Stimulated activated CD8-positive, alpha-beta memory T cell treated with anti-CD3 and anti-CD28 coated beads, Interleukin-12 subunit alpha, Interleukin-12 subunit beta, amount 100 ng/mL, for 4 hours (primary cell): Measurements from ENCODE around the gene CD9.

ENCODE experiments used
- DNase-seq: peaks from one replicate; pipeline ENCODE4 v3.0.0-alpha.2; 2020; ENCODE audit warnings: low read depth

CD9 gene

DNA sequence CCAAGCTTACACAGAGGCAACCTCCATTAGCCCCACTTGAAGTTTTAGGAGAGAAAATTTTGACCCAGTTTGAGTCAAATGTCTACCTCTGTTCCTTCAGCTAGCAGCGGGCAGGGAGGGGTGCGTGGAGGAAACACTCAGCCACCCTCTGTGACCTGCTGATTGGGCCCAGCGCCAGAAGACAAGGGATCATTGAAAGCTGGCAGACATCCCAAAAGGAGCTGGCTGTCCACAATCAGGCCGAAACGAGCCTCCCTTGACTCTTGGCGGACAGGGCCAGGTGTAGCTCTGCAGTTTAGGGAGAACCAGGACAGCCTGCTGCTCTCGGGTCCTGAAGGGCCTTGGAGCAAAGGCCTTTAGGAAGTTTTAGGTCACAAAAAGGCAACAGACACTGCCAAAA is 41.3 kb downstream of the CD9 start:
- DNase-seq, result no peak

GRCh38 chr12:6249580-6249979 is 49.4 kb downstream of the CD9 start:
- DNase-seq, result no peak

DNA sequence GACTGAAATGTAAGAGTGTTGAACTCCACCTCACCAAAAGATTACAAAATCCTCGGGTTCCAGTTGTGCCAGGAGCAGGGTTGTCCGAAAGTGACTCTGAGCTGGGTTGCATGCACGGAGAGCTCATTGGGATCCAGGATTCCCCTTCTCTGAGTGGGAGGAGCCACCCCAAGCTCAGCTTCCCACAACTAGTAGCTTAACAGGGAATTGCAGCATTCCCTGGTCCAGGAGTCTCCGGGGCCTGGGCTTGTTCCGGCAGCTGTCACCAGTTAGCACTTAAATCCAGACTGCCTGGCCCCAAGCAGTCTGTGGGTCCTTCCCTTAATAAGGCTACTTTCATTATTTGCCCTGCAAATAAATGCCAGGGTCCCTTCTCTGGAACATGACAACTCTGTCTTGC is 50.1 kb downstream of the CD9 start:
- DNase-seq, result no peak

DNA sequence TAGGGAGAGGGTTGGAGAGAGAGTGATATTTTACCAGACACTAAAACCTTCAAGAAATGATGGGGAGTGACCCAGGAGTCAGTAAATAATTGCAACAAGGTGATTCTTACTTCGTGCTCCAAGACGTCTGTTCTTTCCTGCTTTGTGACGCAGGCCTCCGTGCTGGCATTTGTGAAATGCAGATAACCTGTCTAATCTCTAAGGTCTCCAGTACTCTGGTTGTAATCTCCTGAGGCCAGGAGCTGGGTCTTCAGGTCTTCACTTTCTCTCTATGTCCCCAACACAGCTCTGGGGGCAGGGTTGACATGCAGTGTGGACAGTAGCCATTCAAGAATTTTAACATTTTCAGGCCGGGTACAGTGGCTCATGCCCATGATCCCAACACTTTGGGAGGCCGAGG is 53.1 kb downstream of the CD9 start:
- DNase-seq, result no peak

GRCh38 chr12:6254491-6254890 is 54.3 kb downstream of the CD9 start:
- DNase-seq, result no peak

GRCh38 chr12:6257007-6257406 is 56.8 kb downstream of the CD9 start:
- no peak for DNase-seq

GRCh38 chr12:6262211-6262610 is 62.0 kb downstream of the CD9 start:
- no peak for DNase-seq

GRCh38 chr12:6262623-6263022 is 62.4 kb downstream of the CD9 start:
- DNase-seq, result no peak

DNA sequence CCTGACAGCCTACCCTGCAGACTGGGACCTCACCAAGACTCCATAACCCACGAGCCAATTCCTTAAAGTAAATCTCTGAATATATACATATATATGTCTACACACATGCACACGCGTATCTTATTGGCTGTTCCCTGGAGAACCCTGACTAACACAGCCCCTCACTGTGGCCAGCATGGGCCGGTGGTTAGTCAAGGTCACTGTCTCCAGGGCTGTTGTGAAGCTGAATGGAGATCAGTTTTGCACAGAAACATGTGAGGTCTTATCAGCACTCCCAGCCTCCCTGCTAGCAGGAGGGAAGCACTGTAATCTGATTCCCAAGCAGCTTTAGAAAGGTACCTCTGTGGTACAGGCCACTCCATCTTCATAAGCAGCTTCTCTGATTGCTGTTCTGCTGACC is 63.7 kb downstream of the CD9 start:
- no peak for DNase-seq

GRCh38 chr12:6264402-6265037 is 64.3 kb downstream of the CD9 start:
- DNase-seq, result no peak

DNA sequence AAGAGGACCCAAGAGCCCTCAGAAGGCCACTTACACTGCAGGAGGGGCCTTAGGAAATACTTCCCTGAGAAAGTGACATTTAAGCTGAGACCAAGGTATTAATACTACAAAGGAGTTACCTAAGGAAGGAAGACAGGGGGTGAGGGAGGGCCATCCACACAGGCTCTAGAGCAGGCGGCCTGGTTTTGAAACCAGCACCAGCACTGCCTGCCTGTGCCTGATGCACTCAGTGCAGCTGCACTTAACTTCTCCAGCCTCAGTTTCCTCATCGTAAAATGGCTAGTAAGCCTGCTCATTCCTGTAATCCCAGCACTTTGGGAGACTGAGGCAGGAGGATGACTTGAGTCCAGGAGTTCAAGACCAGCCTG is 64.8 kb downstream of the CD9 start:
- DNase-seq, result no peak

DNA sequence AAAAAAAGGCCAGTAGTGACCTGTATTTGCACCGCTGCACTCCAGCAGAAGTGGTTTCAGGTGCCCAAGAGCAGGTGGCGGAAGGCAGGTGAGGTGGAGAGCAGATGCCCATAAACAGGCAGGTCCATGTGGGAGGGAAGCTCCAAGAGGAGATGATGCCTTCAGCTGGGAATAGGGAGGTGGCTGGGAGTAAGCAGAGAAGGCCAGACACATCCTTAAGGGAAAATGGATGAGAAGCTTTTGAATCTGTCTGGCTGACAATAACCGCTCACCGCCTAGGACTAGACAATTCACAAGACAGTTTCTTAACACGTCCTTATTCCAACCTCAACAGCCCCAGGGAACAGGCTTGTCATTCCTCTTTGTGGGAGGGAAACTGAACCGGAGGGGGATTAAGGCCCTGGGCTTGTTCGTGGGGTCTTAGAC is 66.4 kb downstream of the CD9 start:
- no peak for DNase-seq

GRCh38 chr12:6266971-6267721 is 66.9 kb downstream of the CD9 start:
- DNase-seq, result no peak

DNA sequence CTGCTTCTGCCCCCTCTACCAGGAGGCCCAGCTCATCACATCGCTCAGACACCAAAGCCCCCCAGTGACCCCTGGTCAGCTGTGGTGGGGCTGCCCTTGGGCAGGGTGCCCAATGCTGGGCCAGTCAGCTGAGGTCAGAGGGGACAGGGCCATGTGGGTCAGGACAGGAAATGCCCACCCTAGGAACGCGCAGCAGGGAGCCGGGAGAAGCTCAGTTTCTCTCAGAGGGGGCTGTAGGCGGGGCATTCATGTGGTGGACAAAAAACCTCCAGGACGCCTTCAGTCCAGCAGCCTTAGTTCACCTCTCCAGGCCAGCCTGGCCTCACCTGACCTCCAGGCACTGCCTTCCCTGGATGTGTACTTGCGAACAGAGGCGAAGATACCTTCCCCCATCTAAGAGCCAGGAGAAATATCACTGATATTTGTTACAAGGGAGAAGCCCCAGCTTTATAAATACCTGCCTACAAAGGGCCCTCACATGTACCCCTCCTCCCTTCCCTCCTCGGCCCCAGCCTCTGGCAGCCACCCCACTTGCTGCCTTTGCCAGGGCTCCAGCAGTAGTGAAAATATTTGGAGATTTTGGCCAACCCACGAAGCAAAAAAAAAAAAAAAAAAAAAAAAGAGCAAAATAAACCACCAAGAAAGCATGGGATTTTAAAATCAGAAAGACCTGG is 68.4 kb downstream of the CD9 start:
- DNase-seq, result no peak

DNA sequence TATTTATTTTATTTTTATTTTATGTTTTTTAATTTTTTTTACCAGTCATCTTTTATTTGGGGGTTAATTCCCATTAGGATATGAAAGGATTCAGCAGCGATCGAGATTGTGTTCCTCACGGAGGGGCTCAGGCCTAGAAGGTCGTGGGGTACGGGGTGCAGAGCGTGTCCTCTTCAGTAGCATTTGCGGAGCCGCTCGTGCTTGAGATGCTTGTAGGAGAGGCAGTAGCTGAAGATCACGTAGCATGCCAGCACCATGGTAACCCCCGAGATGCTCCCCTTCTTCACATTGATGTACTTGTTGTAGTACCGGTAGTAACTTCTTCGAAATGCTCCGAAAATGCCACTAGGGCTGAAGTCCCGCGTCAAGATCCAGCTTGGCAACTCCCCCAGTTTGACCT is 69.8 kb downstream of the CD9 start:
- DNase-seq, result no peak

DNA sequence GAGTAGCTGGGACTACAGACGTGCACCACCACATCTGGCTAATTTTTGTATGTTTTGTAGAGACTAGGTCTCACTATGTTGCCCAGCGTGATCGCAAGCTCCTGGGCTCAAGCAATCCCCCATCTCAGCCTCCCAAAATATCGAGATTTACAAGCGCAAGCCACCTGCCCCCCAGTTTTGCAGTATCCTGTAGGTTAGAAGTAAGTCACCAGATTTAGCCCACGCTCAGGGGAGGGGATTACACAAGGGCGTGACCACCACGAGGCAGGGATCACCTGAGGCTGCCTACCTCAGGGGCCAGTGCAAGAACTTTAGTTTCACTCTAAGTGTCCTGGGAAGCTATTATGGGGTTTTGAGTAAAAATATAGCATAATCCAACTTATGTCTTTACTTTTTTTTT is 71.1 kb downstream of the CD9 start:
- no peak for DNase-seq

GRCh38 chr12:6272300-6273204 is 72.4 kb downstream of the CD9 start:
- DNase-seq, result no peak

DNA sequence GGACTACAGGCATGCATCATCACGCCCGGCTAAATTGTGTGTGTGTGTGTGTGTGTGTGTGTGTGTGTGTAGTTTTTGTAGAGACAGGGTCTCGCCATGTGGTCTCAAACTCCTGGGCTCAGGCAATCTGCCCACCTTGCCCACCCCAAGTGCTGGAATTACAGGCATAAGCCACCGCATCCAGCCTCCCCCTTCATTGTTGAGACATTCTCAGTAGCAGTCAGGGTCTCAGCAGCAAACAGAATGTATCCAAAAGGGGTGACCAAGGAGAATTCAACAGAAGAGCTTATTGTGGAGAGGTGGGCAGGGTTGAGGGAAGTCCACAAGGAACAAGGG is 73.0 kb downstream of the CD9 start:
- DNase-seq, result no peak

DNA sequence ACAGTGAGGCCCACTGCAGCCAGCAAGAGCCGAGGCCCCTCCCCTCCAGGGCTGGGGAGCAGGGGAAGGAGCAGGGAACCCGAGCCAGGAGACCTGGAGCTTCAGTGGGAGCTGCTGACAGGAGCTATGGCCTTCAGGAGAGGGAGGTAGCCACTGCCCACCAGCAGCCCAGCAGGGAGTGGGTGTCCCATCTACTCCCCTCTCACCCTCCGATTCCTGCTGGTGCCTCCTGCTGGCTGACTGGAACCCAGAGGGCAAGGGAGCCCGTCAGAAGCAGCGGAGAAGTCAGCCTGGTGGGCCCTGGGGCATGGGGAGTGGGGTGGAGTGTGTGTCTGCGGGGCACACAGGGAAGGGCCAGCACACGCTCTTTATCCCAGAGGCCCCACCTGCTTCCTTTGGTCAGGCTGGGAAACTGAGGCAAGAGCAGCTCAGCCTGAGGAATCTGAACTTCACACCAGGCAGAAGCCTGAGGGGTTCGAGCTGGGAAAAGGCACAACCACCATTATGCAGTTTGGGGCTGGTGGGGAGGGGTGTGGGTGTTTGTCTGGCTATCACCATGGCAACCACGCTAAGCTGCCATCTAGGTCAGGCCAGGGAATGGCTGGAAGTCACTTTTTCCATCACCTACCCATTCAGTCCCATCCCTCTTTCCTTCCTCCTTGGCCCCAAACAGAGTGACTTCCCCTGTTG is 73.5 kb downstream of the CD9 start:
- DNase-seq, result no peak

DNA sequence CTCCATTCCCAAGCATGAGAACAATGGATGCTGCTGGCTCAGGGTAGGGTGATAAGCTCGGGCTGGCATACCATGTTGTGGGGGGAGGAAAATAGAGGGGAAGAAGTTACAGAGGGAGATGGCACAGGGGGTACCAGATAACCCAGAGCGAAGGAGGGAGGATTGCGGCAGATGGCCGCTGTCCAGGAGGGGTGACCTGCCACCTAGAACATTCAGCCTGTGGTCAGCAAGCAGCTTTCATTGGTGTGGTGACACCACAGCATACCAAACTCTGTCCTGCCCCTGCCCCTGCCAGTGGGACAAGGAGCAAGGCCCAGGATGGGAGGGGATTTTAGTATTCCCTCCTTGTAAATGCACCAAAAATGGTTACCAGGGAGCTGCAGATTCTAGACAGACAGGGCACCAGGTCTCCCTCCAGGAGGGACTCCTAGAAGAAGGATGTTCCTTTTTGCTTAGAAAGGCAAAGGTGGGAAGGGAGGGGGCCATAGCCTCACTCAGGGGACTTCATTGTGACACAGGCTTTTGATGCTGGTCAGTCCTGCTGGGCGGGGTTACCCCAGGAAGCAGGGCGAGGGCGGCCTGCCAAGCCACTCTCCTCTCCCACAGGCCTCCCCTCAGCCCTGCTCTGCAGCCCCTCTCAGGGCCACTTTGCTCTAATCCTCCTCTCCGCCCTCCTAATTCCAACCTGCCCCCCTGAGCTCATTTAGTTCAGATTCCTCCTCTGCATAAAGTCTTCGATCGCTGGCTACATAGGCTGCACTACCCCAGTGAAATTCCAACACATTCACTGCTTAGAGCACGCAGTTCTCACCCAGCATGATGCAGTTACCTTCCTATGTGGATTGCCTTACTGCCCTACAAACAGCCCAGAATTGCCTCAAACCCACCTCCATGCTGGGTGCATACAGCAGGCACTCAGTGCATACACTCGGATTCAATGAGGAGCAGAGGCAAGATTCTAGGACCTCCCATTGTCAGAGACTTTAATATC is 74.3 kb downstream of the CD9 start:
- DNase-seq, result no peak
